ENCODE data around the gene EHF. TPM values are rescaled to one million over a fixed set of nuclear protein-coding genes. Genes with fewer than 3 reads are reported as not detected.
A peak's percentile ranks its signal among the peaks of the same experiment; 100 is the strongest.

Gene EHF
- polyA plus RNA-seq, 1 donor (not counting 4 experiments of a cell fraction or from before 2014, with no cell fraction given): 64.2 TPM

- Histone ChIP-seq H3K4me1 (ENCODE audit: control insufficient read depth, extremely low read depth, insufficient read depth, low read length) (peaks cover 10% of the 10 kb centered on the region), H3K4me2 (ENCODE audit: control insufficient read depth, extremely low read depth, insufficient read depth, low read depth, low read length) (no peak overlapping the region), H3K9ac (ENCODE audit: control insufficient read depth, extremely low read depth, insufficient read depth, low read length) (no peak overlapping the region), H3K79me2 (ENCODE audit: control insufficient read depth, insufficient read depth, low read length) (no peaks in the 10 kb centered on the region), H3K9me3 (ENCODE audit: control insufficient read depth, low read depth, low read length) (no peaks in the 10 kb centered on the region), H3K27me3 (ENCODE audit: control insufficient read depth, extremely low read depth, insufficient read depth, low read length) (peaks cover 12% of the 10 kb centered on the region), H4K20me1 (ENCODE audit: control insufficient read depth, extremely low read depth, insufficient read depth, low read length) (no peaks in the 10 kb centered on the region), H3K9me1 (ENCODE audit: control insufficient read depth, extremely low read depth, insufficient read depth, low read length) (no peaks in the 10 kb centered on the region), H2AFZ (ENCODE audit: control insufficient read depth, low read length) (no peak overlapping the region), H3K36me3 (ENCODE audit: control insufficient read depth in 2 of 2, extremely low read depth in 1 of 2, insufficient read depth in 2 of 2, low read length in 2 of 2) (no peaks in the 10 kb centered on the region), H3K27ac (ENCODE audit: control insufficient read depth, insufficient read depth, low read length) (no peak overlapping the region), H3K4me3 (ENCODE audit: control insufficient read depth in 2 of 3, extremely low read depth in 1 of 3, insufficient read depth in 2 of 3, low read depth in 1 of 3, low read length in 3 of 3) (no peak overlapping the region)
- no peak for TF ChIP-seq EZH2 (IDR thresholded peaks at IDR 0.05; ENCODE audit: low read length)
- TF ChIP-seq CTCF (optimal IDR thresholded peaks at IDR 0.05 in 1 of 3, IDR thresholded peaks at IDR 0.05 in 1 of 3, conservative IDR thresholded peaks at IDR 0.05 in 1 of 3; ENCODE audit: extremely low read depth in 1 of 3, insufficient read depth in 2 of 3, low read length in 3 of 3): no peak
- dilution Hi-C loops (cut with MboI; ENCODE audit: extremely low pct_ligation_motif_present, low sequenced_read_pairs): no loop called here
- peak; percentile 61 for FAIRE-seq
- no peak for DNase-seq (ENCODE audit: low read depth, low spot score)
These were observed 45.6 kb upstream of the EHF start for GRCh38 chr11:34575261-34575660.

GRCh38 chr11:34575671-34576070 lies 45.2 kb upstream of the EHF start:
- no peaks in the 10 kb centered on the region for H3K79me2 ChIP-seq (ENCODE audit: control insufficient read depth, insufficient read depth, low read length)
- no peak overlapping the region for H3K4me3 ChIP-seq (ENCODE audit: control insufficient read depth in 2 of 3, extremely low read depth in 1 of 3, insufficient read depth in 2 of 3, low read depth in 1 of 3, low read length in 3 of 3)
- no peaks in the 10 kb centered on the region for H4K20me1 ChIP-seq (ENCODE audit: control insufficient read depth, extremely low read depth, insufficient read depth, low read length)
- peaks cover 5% of the 10 kb centered on the region for H3K4me1 ChIP-seq (ENCODE audit: control insufficient read depth, extremely low read depth, insufficient read depth, low read length)
- H3K27me3 ChIP-seq (ENCODE audit: control insufficient read depth, extremely low read depth, insufficient read depth, low read length): peaks cover 12% of the 10 kb centered on the region
- no peaks in the 10 kb centered on the region for H3K9me3 ChIP-seq (ENCODE audit: control insufficient read depth, low read depth, low read length)
- no peak for DNase-seq (ENCODE audit: low read depth, low spot score)
- H2AFZ ChIP-seq (ENCODE audit: control insufficient read depth, low read length): no peak overlapping the region
- H3K4me2 ChIP-seq (ENCODE audit: control insufficient read depth, extremely low read depth, insufficient read depth, low read depth, low read length): no peak overlapping the region
- H3K9me1 ChIP-seq (ENCODE audit: control insufficient read depth, extremely low read depth, insufficient read depth, low read length): no peaks in the 10 kb centered on the region
- H3K36me3 ChIP-seq (ENCODE audit: control insufficient read depth in 2 of 2, extremely low read depth in 1 of 2, insufficient read depth in 2 of 2, low read length in 2 of 2): no peaks in the 10 kb centered on the region
- no peak for TF ChIP-seq EZH2 (IDR thresholded peaks at IDR 0.05; ENCODE audit: low read length)
- TF ChIP-seq CTCF (optimal IDR thresholded peaks at IDR 0.05 in 1 of 3, IDR thresholded peaks at IDR 0.05 in 1 of 3, conservative IDR thresholded peaks at IDR 0.05 in 1 of 3; ENCODE audit: extremely low read depth in 1 of 3, insufficient read depth in 2 of 3, low read length in 3 of 3): no peak
- no peak overlapping the region for H3K9ac ChIP-seq (ENCODE audit: control insufficient read depth, extremely low read depth, insufficient read depth, low read length)
- no peak overlapping the region for H3K27ac ChIP-seq (ENCODE audit: control insufficient read depth, insufficient read depth, low read length)
- dilution Hi-C loops (cut with MboI; ENCODE audit: extremely low pct_ligation_motif_present, low sequenced_read_pairs): no loop called here
- FAIRE-seq: no peak

Measured in keratinocyte (primary cell).